K562 (cell line): ENCODE data around the gene MDK. TPM values are rescaled to one million over a fixed set of nuclear protein-coding genes. Genes with fewer than 3 reads are reported as not detected.

Experiments
- BRD9 ChIP-seq: fragments of 450-650 bp; IDR thresholded peaks from 2 replicates; pipeline ENCODE4 v1.6.1; 2018; ENCODE audit warnings: low read depth; ENCODE audit not compliant: partially characterized antibody
- CC2D1A ChIP-seq: fragments of 450-650 bp; IDR thresholded peaks from 2 replicates; pipeline ENCODE4 v1.6.1; 2017; ENCODE audit warnings: mild to moderate bottlenecking
- CREB1 ChIP-seq, 2 experiments: sonication (generic) in 1 of 2; formaldehyde crosslinking in 1 of 2; IDR thresholded peaks; 2 replicates each; pipeline versions ENCODE4 v1.6.1 to v1.8.0; 2012 to 2022; ENCODE audit warnings: inconsistent platforms in 1 of 2, mild to moderate bottlenecking in 1 of 2, missing genetic modification reagents in 1 of 2, moderate library complexity in 1 of 2
- ELK3 ChIP-seq: fragments of 450-650 bp; formaldehyde crosslinking; IDR thresholded peaks from 2 replicates; pipeline ENCODE4 v1.4.0; 2020; ENCODE audit warnings: mild to moderate bottlenecking
- EP300 ChIP-seq: IDR thresholded peaks from 2 replicates; pipeline ENCODE4 v1.6.1; 2012; ENCODE audit warnings: low read length, improper control_type of control experiment
- FOXK2 ChIP-seq, 2 experiments: fragments of 450-650 bp; IDR thresholded peaks in 1 of 2; conservative IDR thresholded peaks in 1 of 2; 2 replicates each; pipeline ENCODE4 v1.6.1; 2016; ENCODE audit warnings: low read depth in 2 of 2, mild to moderate bottlenecking in 1 of 2
- JUND ChIP-seq, 2 experiments: IDR thresholded peaks; 2 replicates in 1 of 2; 3 replicates in 1 of 2; pipeline ENCODE4 v1.6.1; 2011; ENCODE audit warnings: borderline replicate concordance in 2 of 2, low read depth in 2 of 2, low read length in 2 of 2, improper control_type of control experiment in 1 of 2, missing biosample characterization in 1 of 2, missing genetic modification characterization in 1 of 2, missing genetic modification reagents in 1 of 2
- KAT2B ChIP-seq: IDR thresholded peaks from one replicate; pipeline ENCODE4 v1.6.1; 2012; ENCODE audit warnings: low read depth, mild to moderate bottlenecking, control low read depth, inconsistent platforms, low read length, moderate library complexity
- NR2C1 ChIP-seq, 2 experiments: fragments of 450-650 bp; IDR thresholded peaks; 2 replicates each; pipeline ENCODE4 v1.6.1; 2017; ENCODE audit warnings: mild to moderate bottlenecking in 2 of 2, antibody characterized with exemption in 1 of 2, inconsistent platforms in 1 of 2, missing compliant biosample characterization in 1 of 2, missing genetic modification characterization in 1 of 2
- POLR2AphosphoS5 ChIP-seq: IDR thresholded peaks from 2 replicates; pipeline ENCODE4 v1.6.1; 2011; ENCODE audit warnings: mild to moderate bottlenecking, low read depth, low read length, moderate library complexity; ENCODE audit not compliant: control insufficient read depth, insufficient read depth
- POLR2H ChIP-seq: IDR thresholded peaks from 2 replicates; pipeline ENCODE4 v1.6.1; 2016; ENCODE audit warnings: missing genetic modification characterization, low read depth, mild to moderate bottlenecking, control low read depth, missing compliant biosample characterization, moderate library complexity
- PRDM10 ChIP-seq: fragments of 450-650 bp; IDR thresholded peaks from 2 replicates; pipeline ENCODE4 v1.6.1; 2018; ENCODE audit not compliant: partially characterized antibody
- VEZF1 ChIP-seq: fragments of 200-800 bp; sonication (Bioruptor generic); IDR thresholded peaks from 2 replicates; pipeline ENCODE4 v1.6.1; 2017; ENCODE audit warnings: missing genetic modification characterization, missing compliant biosample characterization
- YY1 ChIP-seq, 3 experiments: IDR thresholded peaks; 2 replicates each; pipeline ENCODE4 v1.6.1; 2011; ENCODE audit warnings: low read length in 2 of 3, mild to moderate bottlenecking in 2 of 3, moderate library complexity in 2 of 3, borderline replicate concordance in 1 of 3, control low read depth in 1 of 3, low read depth in 1 of 3; ENCODE audit not compliant: insufficient read depth in 3 of 3, insufficient replicate concordance in 2 of 3, control insufficient read depth in 1 of 3, insufficient read length in 1 of 3; ENCODE audit errors: extremely low read depth in 1 of 3
- ZFP91 ChIP-seq: sonication (generic); formaldehyde crosslinking; IDR thresholded peaks from 2 replicates; pipeline ENCODE4 v1.8.0; 2022; ENCODE audit warnings: mild to moderate bottlenecking, missing genetic modification reagents
- ZNF134 ChIP-seq: fragments of 250-450 bp; sonication (Bioruptor Pico); conservative IDR thresholded peaks from 2 replicates; pipeline ENCODE4 v1.4.0; 2020
- ZNF778 ChIP-seq: fragments of 450-650 bp; formaldehyde crosslinking; IDR thresholded peaks from 2 replicates; pipeline ENCODE4 v1.4.0; 2020; ENCODE audit warnings: mild to moderate bottlenecking, moderate library complexity
- polyA plus RNA-seq, 8 experiments: library from polyadenylated mRNA; depleted of rRNA in 4 of 8; stranded (reverse) in 5 of 8; unstranded in 3 of 8; fragments of >200 nt; fragmentation: Nextera tagmentation in 2 of 8; fragmentation: Illumina TruSeq in 1 of 8; extraction: Ambion mirVana in 2 of 8; extraction: Trizol in 1 of 8; gene quantifications; 2 replicates each; pipeline versions ENCODE4 v1.2.1 to v1.2.3, GENCODE V29; 2011 to 2014; ENCODE audit warnings: inconsistent platforms in 1 of 8, missing spikeins in 1 of 8
- total RNA-seq, 7 experiments: library from RNA; depleted of rRNA in 6 of 7; stranded (reverse); fragments of >200 nt in 6 of 7; fragmentation: Illumina TruSeq in 2 of 7; extraction: Trizol in 2 of 7; gene quantifications; 2 replicates each; pipeline versions ENCODE4 v1.2.1 to v1.2.3, GENCODE V29; 2011 to 2021; ENCODE audit warnings: low replicate concordance in 1 of 7

The MDK gene
- total and polyA plus RNA-seq, 9 of the 15 experiments (the other 6 are each of a cell fraction or from before 2014, with no cell fraction given) = 20.7 to 700 (median 350) TPM

GRCh38 chr11:46380340-46381047 lies 975 bp upstream of the MDK start (continued):
- peak; percentile 87 for TF ChIP-seq PRDM10
- no peak for TF ChIP-seq NR2C1 (IDR thresholded peaks at IDR 0.05)
- TF ChIP-seq NR2C1 (tag; IDR thresholded peaks at IDR 0.05) = peak; percentile 59
- TF ChIP-seq FOXK2 (conservative IDR thresholded peaks at IDR 0.05 in 1 of 2, IDR thresholded peaks at IDR 0.05 in 1 of 2; ENCODE audit: low read depth in 2 of 2) = peak; percentile 90
- no peak for TF ChIP-seq ZNF778 (CRISPR knock-in tag)
- TF ChIP-seq EP300 = no peak
- TF ChIP-seq POLR2AphosphoS5 = no peak; the same call in 1 of the 2 replicates
- peak in 1 of 3 experiments; percentile 7 for TF ChIP-seq YY1 (IDR thresholded peaks at IDR 0.05; ENCODE audit: borderline replicate concordance in 1 of 3, control insufficient read depth in 1 of 3, extremely low read depth in 1 of 3, insufficient read depth in 3 of 3, insufficient read length in 1 of 3, insufficient replicate concordance in 2 of 3, low read depth in 1 of 3, low read length in 2 of 3)
- no peak for TF ChIP-seq ZNF134 (CRISPR knock-in tag)
- TF ChIP-seq CC2D1A = peak; percentile 41; the same call in 1 of the 2 replicates
- TF ChIP-seq KAT2B = no peak
- TF ChIP-seq POLR2H (tag) = no peak
- TF ChIP-seq CREB1 (IDR thresholded peaks at IDR 0.05) = peak; percentile 58; the same call in 1 of the 2 replicates
- TF ChIP-seq CREB1 (CRISPR knock-in tag; IDR thresholded peaks at IDR 0.05) = no peak
- TF ChIP-seq VEZF1 (CRISPR knock-in tag) = peak; percentile 92
- TF ChIP-seq BRD9 = no peak
- no peak for TF ChIP-seq ELK3 (CRISPR knock-in tag)
- TF ChIP-seq JUND (IDR thresholded peaks at IDR 0.05; ENCODE audit: borderline replicate concordance, low read depth, low read length) = peak; percentile 83
- peak; percentile 27; the same call in 1 of the 3 replicates for TF ChIP-seq JUND (tag; IDR thresholded peaks at IDR 0.05; ENCODE audit: borderline replicate concordance, low read depth, low read length)
- TF ChIP-seq ZFP91 = no peak
